KOPT-K1 (cell line): ENCODE measurements around the gene RNF213.
"Not testable (repeated sequence)": the region's sequence is repeated elsewhere in the genome, so short reads cannot be mapped to it uniquely, and the experiment has no call there.

Experiments
- H3K27ac ChIP-seq: fragments of 200-600 bp; sonication (generic); 2 replicates; pipeline ENCODE4 v1.5.1; 2016; ENCODE audit warnings: antibody characterized with exemption, mild to moderate bottlenecking, low read depth, low read length; ENCODE audit not compliant: poor library complexity, severe bottlenecking
- H3K36me3 ChIP-seq: fragments of 200-600 bp; sonication (generic); 2 replicates; pipeline ENCODE4 v1.5.1; 2017; ENCODE audit warnings: antibody characterized with exemption, mild to moderate bottlenecking, low read length, moderate library complexity; ENCODE audit not compliant: insufficient read depth
- H3K9me3 ChIP-seq: fragments of 200-600 bp; sonication (generic); 2 replicates; pipeline ENCODE4 v1.5.1; 2017; ENCODE audit warnings: antibody characterized with exemption, low read length, mild to moderate bottlenecking; ENCODE audit not compliant: insufficient read depth, poor library complexity, severe bottlenecking

The RNF213 gene

GRCh38 chr17:80286638-80286960 lies 25.9 kb downstream of the RNF213 start:
- H3K36me3 ChIP-seq, result peaks cover 94% of the 10 kb centered on the region
- H3K27ac ChIP-seq, result no peak overlapping the region
- H3K9me3 ChIP-seq, result no peaks in the 10 kb centered on the region

DNA sequence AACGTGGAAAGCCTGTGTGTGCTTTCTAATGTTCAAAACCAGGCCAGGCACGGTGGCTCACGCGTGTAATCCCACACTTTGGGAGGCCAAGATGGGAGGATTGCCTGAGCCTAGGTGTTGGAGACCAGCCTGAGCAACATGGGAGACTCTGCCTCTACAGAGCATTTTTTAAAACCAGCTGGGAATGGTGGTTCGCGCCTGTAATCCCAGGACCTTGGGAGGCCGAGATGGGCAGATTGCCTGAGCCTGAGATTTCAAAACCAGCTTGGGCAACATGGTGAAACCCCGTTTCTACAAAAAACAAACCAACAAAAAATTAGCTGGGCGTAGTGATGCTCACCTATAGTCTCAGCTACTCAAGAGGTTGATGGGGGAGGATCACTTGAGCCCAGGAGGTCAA lies 26.4 kb downstream of the RNF213 start:
- no peak overlapping the region for H3K27ac ChIP-seq
- peaks cover 94% of the 10 kb centered on the region for H3K36me3 ChIP-seq

DNA sequence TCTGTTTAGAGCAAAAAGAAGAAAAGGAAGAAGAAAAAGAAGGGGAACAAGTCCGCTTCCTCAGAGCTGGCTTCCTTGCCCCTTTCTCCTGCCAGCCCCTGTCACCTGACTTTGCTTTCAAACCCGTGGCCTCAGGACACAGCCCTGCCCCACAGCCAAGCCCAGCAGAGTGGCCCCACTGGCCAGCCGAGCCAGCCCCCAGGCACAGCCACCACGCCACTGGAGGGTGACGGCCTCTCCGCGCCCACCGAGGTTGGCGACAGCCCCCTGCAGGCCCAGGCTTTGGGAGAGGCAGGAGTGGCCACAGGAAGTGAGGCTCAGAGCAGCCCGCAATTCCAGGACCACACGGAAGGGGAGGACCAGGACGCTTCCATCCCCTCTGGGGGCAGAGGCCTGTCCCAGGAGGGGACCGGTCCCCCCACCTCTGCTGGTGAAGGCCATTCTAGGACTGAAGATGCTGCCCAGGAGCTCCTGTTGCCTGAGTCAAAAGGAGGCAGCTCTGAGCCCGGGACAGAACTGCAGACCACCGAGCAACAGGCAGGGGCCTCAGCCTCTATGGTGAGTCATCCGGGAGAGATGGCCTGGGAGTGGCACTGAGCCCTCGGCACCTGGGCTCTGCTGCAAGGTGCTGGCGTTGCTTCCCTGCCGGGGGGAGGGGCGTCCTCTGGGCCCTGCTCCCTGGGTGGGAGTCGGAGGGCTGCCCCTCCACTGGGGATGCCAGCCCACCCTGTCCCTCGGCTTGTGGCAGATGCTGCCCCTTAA lies 27.3 kb downstream of the RNF213 start:
- Histone ChIP-seq H3K27ac (peak overlapping the region; percentile 47), H3K9me3 (no peaks in the 10 kb centered on the region), H3K36me3 (peaks cover 99% of the 10 kb centered on the region)

More for the DNA sequence above, 26.4 kb downstream of the RNF213 start:
- no peaks in the 10 kb centered on the region for H3K9me3 ChIP-seq

GRCh38 chr17:80289616-80290015 lies 29.0 kb downstream of the RNF213 start:
- Histone ChIP-seq H3K27ac (no peak overlapping the region), H3K9me3 (no peaks in the 10 kb centered on the region), H3K36me3 (peaks cover 100% of the 10 kb centered on the region)

DNA sequence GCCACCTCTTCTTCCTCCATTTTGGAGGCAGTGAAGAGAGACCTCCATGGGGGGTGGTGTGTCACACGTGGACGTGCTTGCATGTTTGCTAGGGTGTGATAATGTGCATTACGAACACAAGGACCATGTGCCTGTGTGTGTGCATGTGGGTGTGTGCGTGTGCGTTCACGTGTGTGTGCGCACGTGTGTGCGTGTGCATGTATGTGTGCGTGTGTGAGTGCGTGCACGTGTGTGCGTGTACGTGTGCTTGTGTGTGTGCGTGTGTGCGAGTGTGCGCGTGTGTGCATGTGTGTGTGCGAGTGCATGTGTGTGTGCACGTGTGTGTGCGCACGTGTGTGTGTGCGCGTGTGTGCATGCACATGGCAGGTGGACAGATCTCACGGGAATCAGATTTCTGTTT lies 29.5 kb downstream of the RNF213 start:
- no peak overlapping the region for H3K27ac ChIP-seq
- no peaks in the 10 kb centered on the region for H3K9me3 ChIP-seq
- H3K36me3 ChIP-seq, result peaks cover 100% of the 10 kb centered on the region

DNA sequence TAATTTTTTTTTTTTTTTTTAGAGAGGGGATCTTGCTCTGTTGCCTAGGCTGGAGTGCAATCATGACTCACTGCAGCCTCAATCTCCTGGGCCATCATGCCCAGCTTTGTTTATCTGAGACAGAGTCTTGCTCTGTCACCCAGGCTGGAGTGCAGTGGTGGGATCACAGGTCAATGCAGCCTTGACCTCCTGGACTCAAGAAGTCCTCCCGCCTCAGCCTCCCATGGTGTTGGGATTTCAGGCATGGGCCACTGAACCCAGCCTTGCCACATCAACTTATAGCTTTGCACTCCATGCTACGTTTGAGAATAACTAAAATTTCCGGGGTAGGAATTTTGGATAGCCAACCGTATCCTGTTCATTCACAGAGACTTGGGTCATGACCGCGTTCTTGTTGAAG lies 30.6 kb downstream of the RNF213 start:
- Histone ChIP-seq H3K27ac (no peak overlapping the region), H3K36me3 (peaks cover 100% of the 10 kb centered on the region), H3K9me3 (no peaks in the 10 kb centered on the region)

DNA sequence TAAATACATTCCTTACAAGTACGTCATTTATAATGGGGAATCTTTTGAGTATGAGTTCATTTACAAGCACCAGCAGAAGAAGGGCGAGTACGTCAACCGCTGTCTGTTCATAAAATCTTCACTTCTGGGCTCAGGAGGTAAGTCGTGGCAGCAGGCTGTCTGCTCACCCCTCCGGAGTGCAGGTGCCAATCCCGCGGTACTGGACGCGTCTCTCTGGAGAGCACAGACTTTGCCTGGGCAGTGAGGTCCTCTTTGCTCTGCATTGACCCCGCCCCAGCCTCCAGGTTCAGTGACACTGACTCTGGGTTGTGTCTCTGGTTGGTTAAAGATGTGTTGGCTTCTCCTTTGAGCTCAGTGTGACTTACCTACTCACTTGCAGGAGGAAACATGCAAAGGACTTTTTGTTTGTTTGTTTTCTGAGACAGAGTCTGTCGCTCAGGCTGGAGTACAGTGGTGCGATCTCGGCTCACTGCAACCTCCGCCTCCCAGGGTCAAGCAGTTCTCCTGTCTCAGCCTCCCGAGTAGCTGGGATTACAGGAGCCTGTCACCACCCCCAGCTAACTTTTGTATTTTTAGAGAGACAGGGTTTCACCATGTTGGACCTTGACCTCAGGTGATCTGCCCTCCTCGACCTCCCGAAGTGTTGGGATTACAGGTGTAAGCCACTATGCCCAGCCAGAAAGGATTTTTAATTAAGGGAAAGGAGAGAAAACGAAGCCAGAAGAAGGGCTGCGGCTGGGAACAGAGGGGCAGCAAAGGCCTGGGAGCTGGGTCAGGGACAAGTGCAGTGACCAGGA lies 31.2 kb downstream of the RNF213 start:
- no peaks in the 10 kb centered on the region for H3K9me3 ChIP-seq
- peaks cover 100% of the 10 kb centered on the region for H3K36me3 ChIP-seq
- H3K27ac ChIP-seq, result no peak overlapping the region

- H3K36me3 ChIP-seq, result peaks cover 100% of the 10 kb centered on the region
- no peaks in the 10 kb centered on the region for H3K9me3 ChIP-seq
- H3K27ac ChIP-seq, result no peak overlapping the region
Observed at GRCh38 chr17:80292521-80292971, 31.9 kb downstream of the RNF213 start.

DNA sequence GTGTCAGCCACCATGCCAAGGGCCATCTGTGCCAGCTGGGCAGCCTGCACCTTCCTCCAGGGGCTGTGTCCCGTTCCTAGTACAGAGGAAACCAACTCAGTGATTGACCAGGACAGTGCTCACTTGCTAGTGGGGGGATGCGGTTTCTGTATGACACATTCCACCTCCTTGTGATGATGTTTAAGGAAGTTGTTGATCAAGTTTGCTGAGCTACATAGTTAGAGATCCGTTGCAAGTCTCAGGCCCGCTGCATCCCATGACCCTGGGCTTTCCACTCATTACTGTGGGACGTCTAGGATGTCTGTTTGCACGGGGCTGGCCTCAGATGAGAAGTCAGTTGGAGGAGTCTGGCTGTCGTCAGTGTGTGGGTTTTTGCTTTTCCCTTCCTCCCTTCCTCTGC lies 33.6 kb downstream of the RNF213 start:
- no peaks in the 10 kb centered on the region for H3K9me3 ChIP-seq
- H3K27ac ChIP-seq, result no peak overlapping the region
- peaks cover 100% of the 10 kb centered on the region for H3K36me3 ChIP-seq

DNA sequence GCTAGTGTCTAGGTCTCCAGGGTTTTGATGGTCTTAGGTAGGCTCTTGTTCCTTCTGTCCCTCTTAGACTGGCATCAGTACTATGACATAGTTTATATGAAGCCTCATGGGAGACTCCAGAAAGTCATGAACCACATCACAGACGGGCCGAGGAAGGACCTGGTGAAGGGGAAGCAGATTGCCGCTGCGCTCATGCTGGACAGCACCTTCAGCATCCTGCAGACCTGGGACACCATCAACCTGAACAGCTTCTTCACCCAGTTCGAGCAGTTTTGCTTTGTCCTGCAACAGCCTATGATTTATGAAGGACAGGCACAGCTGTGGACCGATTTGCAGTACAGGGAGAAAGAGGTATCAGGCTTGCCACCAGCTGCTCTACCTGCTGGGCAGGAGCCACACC lies 34.0 kb downstream of the RNF213 start:
- H3K36me3 ChIP-seq, result peaks cover 100% of the 10 kb centered on the region
- peaks cover 2% of the 10 kb centered on the region for H3K9me3 ChIP-seq
- H3K27ac ChIP-seq, result no peak overlapping the region

DNA sequence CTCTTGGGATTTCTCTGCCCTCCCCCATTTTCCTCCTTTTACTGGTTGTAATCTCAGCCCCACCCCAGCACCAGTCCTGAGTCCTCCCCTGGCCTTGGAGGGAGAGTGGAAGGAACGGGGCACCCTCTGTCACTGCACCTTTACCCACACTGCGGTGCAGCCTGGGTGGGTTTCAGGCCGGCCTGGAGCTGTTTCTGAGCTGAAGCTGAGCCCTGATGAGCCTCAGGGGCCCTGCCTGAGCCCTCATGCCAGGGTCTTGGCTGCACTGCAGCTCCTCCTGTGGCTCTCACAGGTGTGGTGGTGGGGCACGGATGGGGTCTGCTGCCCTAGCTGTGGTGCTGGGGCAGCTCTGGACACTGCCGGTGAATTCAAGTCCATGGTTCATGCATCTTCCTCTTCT lies 34.5 kb downstream of the RNF213 start:
- Histone ChIP-seq H3K9me3 (peaks cover 7% of the 10 kb centered on the region), H3K27ac (no peak overlapping the region), H3K36me3 (peaks cover 100% of the 10 kb centered on the region)

GRCh38 chr17:80295559-80295958 lies 34.9 kb downstream of the RNF213 start:
- Histone ChIP-seq H3K9me3 (peaks cover 11% of the 10 kb centered on the region), H3K36me3 (peaks cover 100% of the 10 kb centered on the region), H3K27ac (no peak overlapping the region)

DNA sequence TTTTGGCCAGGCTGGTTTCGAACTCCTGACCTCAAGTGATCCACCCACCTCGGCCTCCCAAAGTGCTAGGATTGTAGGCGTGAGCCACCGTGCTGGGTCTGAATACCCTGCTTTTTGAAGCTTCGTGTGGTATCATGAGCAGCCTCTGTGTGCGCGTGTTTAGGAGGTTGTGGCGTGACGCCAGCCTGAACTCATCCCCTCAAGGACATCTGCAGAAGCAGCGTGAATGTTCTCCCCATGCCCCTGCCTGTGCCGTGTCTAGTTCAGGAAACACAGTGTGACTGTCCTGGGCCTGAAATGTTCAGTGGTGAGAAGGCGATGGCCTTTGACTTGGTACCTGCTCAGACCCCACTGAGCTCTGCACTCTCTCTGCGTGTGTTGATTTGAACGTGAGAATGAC lies 35.6 kb downstream of the RNF213 start:
- peaks cover 18% of the 10 kb centered on the region for H3K9me3 ChIP-seq
- H3K36me3 ChIP-seq, result peaks cover 100% of the 10 kb centered on the region
- H3K27ac ChIP-seq, result no peak overlapping the region

DNA sequence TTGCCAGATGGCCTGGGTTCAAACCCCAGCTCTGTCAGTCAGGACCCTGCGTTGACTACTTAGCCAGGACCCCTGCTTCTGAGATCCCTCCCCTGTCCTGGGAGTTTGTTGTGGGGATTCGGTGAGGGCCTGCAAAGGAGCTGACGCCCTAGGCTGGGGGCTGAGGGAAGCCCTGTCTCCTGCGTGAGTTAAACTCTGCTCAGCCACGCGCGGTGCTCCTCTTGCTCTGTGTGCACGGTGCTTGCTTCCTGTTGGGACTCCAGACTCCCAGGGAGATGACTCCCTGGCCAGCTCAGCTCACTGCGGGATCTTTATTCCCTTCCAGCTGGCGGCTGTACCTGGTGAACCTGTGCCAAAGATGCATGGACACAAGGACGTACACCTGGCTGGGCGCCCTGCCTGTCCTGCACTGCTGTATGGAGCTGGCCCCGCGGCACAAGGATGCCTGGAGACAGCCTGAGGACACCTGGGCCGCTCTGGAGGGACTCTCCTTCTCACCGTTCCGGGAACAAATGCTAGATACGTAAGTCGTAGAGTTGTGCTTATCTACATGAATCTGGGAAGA lies 37.4 kb downstream of the RNF213 start:
- H3K36me3 ChIP-seq, result peaks cover 100% of the 10 kb centered on the region
- peaks cover 33% of the 10 kb centered on the region for H3K9me3 ChIP-seq
- no peak overlapping the region for H3K27ac ChIP-seq

- H3K27ac ChIP-seq, result not testable (repeated sequence)
- peaks cover 45% of the 10 kb centered on the region for H3K9me3 ChIP-seq
- peaks cover 100% of the 10 kb centered on the region for H3K36me3 ChIP-seq
Observed at GRCh38 chr17:80299350-80300100, 38.9 kb downstream of the RNF213 start.
